ENCODE measurements around the gene FARSA.
"Not testable (repeated sequence)": the region's sequence is repeated elsewhere in the genome, so short reads cannot be mapped to it uniquely, and the experiment has no call there.

FARSA gene

GRCh38 chr19:12939975-12940423 lies 6.5 kb upstream of the FARSA start:
- Histone ChIP-seq H3K27ac (peak overlapping the region in 13 of 21 experiments; percentile 30 to 99 (median 92)), H3K4me3 (peak overlapping the region; percentile 81 to 100 (median 87))

GRCh38 chr19:12938779-12939601 lies 5.5 kb upstream of the FARSA start:
- Histone ChIP-seq H3K4me3 (peak overlapping the region; percentile 81 to 100 (median 87)), H3K27ac (peak overlapping the region; percentile 18 to 99 (median 92))

- Histone ChIP-seq H3K4me3 (peak within 1 kb of the TSS; percentile 81 to 100 (median 87)), H3K27ac (peak within 1 kb of the TSS; percentile 18 to 99 (median 92))
Measured at GRCh38 chr19:12937927-12938778, 4.6 kb upstream of the FARSA start, which contains the start of gene CALR. TSS of gene CALR (plus strand) at chr19:12938609. CDS start at chr19:12938680, 71 bp downstream.

GRCh38 chr19:12937093-12937926 lies 3.8 kb upstream of the FARSA start:
- Histone ChIP-seq H3K27ac (peak overlapping the region in 15 of 21 experiments; percentile 28 to 96 (median 54)), H3K4me3 (peak overlapping the region; percentile 81 to 100 (median 87))

GRCh38 chr19:12936582-12936981 lies 3.1 kb upstream of the FARSA start:
- H3K27ac ChIP-seq, result peak overlapping the region in 6 of 21 experiments; percentile 15 to 95 (median 58)
- no peak overlapping the region for H3K4me3 ChIP-seq

- no peak overlapping the region for H3K27ac ChIP-seq
- H3K4me3 ChIP-seq, result no peak overlapping the region
Measured at GRCh38 chr19:12935071-12935470, 1.6 kb upstream of the FARSA start.

- Histone ChIP-seq H3K4me3 (peak overlapping the region; percentile 66 to 98 (median 87)), H3K27ac (peak overlapping the region in 20 of 21 experiments; percentile 68 to 95 (median 85))
Measured at GRCh38 chr19:12932392-12933286, 872 bp downstream of the FARSA start.

- Histone ChIP-seq H3K4me3 (no peak overlapping the region), H3K27ac (no peak overlapping the region)
Measured at GRCh38 chr19:12930002-12930645, 3.4 kb downstream of the FARSA start.

- Histone ChIP-seq H3K27ac (no peak overlapping the region), H3K4me3 (no peak overlapping the region)
Measured at GRCh38 chr19:12924621-12925310, 8.7 kb downstream of the FARSA start.

- H3K27ac ChIP-seq, result no peak overlapping the region
- no peak overlapping the region for H3K4me3 ChIP-seq
Measured at GRCh38 chr19:12922959-12923358, 10.6 kb downstream of the FARSA start.

- Histone ChIP-seq H3K4me3 (no peak overlapping the region), H3K27ac (no peak overlapping the region)
Measured at GRCh38 chr19:12921047-12921446, 12.5 kb downstream of the FARSA start.

- Histone ChIP-seq H3K27ac (no peak overlapping the region), H3K4me3 (no peak overlapping the region)
Measured at GRCh38 chr19:12918253-12918652, 15.3 kb downstream of the FARSA start.

GRCh38 chr19:12915860-12916259 lies 17.7 kb downstream of the FARSA start:
- not testable (repeated sequence) for H3K27ac ChIP-seq, H3K4me3 ChIP-seq

- H3K4me3 ChIP-seq, result no peak overlapping the region
- peak overlapping the region in 19 of 21 experiments; percentile 34 to 84 (median 64) for H3K27ac ChIP-seq
Measured at GRCh38 chr19:12913851-12914690, 19.4 kb downstream of the FARSA start.

- Histone ChIP-seq H3K4me3 (peak overlapping the region in 1 of 7 experiments; percentile 1), H3K27ac (peak overlapping the region in 19 of 21 experiments; percentile 44 to 84 (median 64))
Measured at GRCh38 chr19:12913011-12913561, 20.4 kb downstream of the FARSA start.

GRCh38 chr19:12912571-12912970 lies 20.9 kb downstream of the FARSA start:
- H3K27ac ChIP-seq, result peak overlapping the region in 16 of 21 experiments; percentile 29 to 84 (median 68)
- no peak overlapping the region for H3K4me3 ChIP-seq
